Fibroblast of the aortic adventitia (primary cell): ENCODE measurements around the gene PLXNA4. TPM values are rescaled to one million over a fixed set of nuclear protein-coding genes. Genes with fewer than 3 reads are reported as not detected.

Experiments used
- DNase-seq: peaks from one replicate; pipeline ENCODE4 v3.0.0-alpha.2; 2010; ENCODE audit warnings: low read depth
- H3K4me3 ChIP-seq: 2 replicates; pipeline ENCODE4 v1.5.1; 2011; ENCODE audit warnings: low read depth, mild to moderate bottlenecking, control low read depth, low read length, moderate library complexity
- total RNA-seq: library from RNA; depleted of rRNA; stranded (reverse); fragments of >200 nt; gene quantifications from 2 replicates; pipeline ENCODE4 v1.2.3, GENCODE V29; 2012; ENCODE audit warnings: low replicate concordance
- TF ChIP-seq, protein P1 (sequence below): IDR thresholded peaks from 2 replicates; pipeline ENCODE4 v1.5.1; 2011; ENCODE audit warnings: mild to moderate bottlenecking, low read length, control low read depth, inconsistent platforms; ENCODE audit not compliant: insufficient read depth

PLXNA4 gene
- total RNA-seq, 1 donor, result 3.0 TPM

DNA sequence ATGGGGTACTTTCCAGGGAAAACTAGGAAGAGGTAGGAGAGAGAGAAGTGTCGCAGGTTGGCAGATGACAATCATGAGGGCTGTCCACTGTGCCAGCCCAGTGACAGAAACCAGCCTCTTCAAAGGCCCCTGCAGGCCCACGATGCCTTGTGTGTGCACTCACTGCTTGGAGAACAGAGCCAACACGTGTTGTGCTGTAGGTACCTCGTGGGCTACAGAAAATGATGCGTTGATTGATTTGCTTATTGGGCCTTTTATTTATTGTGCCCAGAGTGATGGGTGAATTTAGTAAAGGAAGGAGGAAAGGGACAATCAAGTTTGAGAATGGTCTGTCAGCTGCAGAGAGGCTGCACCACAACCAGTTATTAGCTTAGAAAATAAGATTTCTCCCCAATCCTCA, 215.1 kb downstream of the PLXNA4 start:
- TF ChIP-seq, protein P1, sequence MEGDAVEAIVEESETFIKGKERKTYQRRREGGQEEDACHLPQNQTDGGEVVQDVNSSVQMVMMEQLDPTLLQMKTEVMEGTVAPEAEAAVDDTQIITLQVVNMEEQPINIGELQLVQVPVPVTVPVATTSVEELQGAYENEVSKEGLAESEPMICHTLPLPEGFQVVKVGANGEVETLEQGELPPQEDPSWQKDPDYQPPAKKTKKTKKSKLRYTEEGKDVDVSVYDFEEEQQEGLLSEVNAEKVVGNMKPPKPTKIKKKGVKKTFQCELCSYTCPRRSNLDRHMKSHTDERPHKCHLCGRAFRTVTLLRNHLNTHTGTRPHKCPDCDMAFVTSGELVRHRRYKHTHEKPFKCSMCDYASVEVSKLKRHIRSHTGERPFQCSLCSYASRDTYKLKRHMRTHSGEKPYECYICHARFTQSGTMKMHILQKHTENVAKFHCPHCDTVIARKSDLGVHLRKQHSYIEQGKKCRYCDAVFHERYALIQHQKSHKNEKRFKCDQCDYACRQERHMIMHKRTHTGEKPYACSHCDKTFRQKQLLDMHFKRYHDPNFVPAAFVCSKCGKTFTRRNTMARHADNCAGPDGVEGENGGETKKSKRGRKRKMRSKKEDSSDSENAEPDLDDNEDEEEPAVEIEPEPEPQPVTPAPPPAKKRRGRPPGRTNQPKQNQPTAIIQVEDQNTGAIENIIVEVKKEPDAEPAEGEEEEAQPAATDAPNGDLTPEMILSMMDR, result no peak

DNA sequence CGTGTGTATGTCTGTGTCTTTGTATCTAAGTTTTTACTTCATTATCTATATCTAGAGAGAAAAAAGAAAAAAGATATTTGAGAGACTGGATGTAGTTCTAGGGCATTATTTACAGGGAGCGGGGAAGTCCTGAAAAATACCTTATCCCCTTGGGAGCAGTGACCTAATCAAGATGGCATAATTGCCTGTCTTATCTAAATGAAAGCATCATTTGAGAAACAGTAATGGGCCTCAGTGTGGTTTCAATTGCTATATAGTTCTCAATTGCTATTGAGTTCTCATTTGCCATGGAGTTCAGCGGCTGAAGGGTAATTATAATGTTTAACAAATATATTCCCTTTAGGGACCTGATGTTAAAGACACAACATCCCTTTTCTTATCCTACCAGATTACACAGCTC, 216.5 kb downstream of the PLXNA4 start:
- DNase-seq, result no peak
- no peak overlapping the region for H3K4me3 ChIP-seq
- TF ChIP-seq, protein P1, result no peak

More for the DNA sequence above, 215.1 kb downstream of the PLXNA4 start:
- no peak overlapping the region for H3K4me3 ChIP-seq
- DNase-seq, result no peak

DNA sequence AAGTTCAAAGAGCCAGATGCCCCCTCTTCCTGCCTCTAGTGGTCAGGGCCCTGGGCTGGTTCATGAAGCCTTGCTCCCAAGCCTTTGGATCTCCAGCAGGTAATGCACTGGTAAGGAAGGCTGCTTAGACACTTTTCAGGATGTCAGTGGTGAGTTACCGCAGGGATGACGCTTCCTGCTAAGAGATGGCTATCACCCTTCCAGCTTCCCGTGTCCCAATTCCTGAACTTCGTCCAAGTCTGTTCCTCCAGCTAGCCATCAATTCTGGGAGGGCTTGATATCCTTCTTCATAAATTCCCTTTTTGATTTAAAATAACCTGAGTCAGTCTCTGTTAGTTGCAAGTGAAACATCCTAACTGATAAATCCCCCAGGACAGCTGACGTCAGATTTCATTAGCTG, 221.2 kb downstream of the PLXNA4 start:
- TF ChIP-seq, protein P1, result no peak
- no peak overlapping the region for H3K4me3 ChIP-seq
- no peak for DNase-seq

DNA sequence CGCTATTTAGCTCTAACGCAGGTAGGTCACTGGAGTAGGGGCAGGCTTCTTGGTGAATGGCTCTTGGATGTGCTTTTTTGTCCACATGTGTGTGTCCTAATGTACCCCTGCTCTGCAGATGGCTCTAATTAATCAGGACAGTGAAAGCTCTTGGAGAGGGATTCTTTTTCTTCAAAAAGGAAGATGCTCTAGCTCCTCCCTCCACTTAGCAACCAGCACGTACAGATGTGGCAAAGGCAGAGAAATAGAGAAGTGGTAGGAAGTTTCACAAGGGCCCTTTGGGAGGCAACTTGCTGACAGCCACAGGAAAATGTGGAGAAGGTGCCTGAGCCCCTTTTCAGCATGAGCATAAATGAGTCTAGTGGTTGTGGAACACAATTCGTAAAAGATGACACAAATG, 221.7 kb downstream of the PLXNA4 start:
- TF ChIP-seq, protein P1, result no peak
- no peak overlapping the region for H3K4me3 ChIP-seq
- no peak for DNase-seq

DNA sequence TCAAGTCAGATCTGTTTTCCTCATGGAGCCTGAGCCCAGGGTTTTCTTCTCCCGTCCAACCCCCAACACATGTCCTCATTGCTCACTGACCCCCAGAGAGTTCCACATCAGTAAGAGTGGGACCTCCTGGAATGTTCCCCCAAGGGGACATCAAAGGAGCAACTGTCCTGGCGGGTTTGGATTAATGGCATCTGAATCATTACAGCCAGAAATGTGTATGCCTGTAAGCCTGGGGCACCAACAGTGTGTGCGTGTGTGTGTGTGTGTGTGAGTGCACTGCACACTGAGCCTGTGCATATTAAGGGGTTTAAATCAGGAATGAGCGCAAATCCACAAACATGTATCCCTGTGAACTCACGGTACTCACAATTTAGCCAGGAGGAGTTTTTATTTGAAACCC, 222.3 kb downstream of the PLXNA4 start:
- no peak for DNase-seq
- no peak overlapping the region for H3K4me3 ChIP-seq
- TF ChIP-seq, protein P1, result no peak

DNA sequence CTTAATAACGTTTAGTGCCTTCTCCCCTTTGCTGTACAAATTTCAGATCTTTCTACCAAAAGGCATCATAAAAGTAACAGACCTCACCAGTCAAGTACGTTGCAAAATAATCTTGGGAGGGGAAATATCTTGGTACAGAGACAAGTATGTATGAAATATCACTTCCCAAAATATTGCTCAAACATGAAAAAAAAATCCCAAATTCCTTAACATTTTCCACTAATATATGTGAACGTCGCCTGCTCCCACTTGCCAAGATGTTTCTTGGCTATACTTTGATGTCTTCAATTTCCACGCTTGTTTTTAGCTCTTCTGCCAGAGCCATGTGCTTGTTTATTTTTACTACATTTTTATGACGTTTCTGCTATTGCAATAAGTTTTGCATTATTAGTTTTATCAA, 223.5 kb downstream of the PLXNA4 start:
- no peak overlapping the region for H3K4me3 ChIP-seq
- TF ChIP-seq, protein P1, result no peak
- DNase-seq, result peak; percentile 90

DNA sequence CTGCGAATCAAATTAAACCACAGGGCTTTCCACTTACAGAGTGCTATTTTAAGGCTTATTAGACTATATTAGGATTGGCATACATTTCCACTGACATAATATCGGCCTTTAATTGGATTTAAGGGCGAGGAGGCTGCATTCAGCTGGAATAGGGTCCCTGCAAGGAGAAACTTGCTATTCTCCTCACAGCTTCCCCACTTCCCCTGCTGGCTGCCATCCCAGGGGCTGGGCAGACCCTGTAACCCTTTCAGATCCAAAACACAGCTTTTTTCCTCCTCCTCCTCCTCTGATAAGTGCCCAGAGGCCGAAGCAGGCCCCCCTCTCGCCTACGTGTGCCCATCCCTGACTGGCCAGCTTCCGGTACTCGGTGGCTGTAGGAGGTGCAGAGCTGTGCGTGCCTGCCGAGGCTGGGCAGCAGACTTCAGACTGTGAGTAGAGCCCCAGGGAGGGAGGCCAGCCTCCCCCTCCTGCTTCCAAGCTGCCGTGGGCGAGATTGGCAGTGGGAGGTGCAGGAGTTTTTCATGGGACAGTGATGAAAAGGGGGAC, 224.2 kb downstream of the PLXNA4 start:
- H3K4me3 ChIP-seq, result no peak overlapping the region
- TF ChIP-seq, protein P1, result no peak
- DNase-seq, result peak; percentile 33
